Thyroid gland (tissue), 4 donors: ENCODE measurements around the gene RETREG1. TPM values are rescaled to one million over a fixed set of nuclear protein-coding genes. Genes with fewer than 3 reads are reported as not detected.
"Not testable (repeated sequence)": the region's sequence is repeated elsewhere in the genome, so short reads cannot be mapped to it uniquely, and the experiment has no call there.

Experiments
- DNase-seq, 2 donors: peaks; one replicate each; pipeline ENCODE4 v3.0.0-alpha.2; 2019
- H3K27ac ChIP-seq, 3 donors: fragments of 200-600 bp; sonication (generic); 1 replicate in 2 of 3; 2 replicates in 1 of 3; pipeline ENCODE4 v1.5.1; 2016 to 2019; ENCODE audit warnings: mild to moderate bottlenecking in 1 of 3, moderate library complexity in 1 of 3
- H3K27me3 ChIP-seq: fragments of 200-600 bp; sonication (generic); one replicate; pipeline ENCODE4 v1.5.1; 2019
- H3K36me3 ChIP-seq, 2 donors: fragments of 200-600 bp; sonication (generic); one replicate each; pipeline ENCODE4 v1.5.1; 2016 to 2019
- H3K4me1 ChIP-seq, 2 donors: fragments of 200-600 bp; sonication (generic); one replicate each; pipeline ENCODE4 v1.5.1; 2017 to 2019
- H3K4me3 ChIP-seq, 3 donors: fragments of 200-600 bp; sonication (generic); replicated peaks in 1 of 3; 1 replicate in 2 of 3; 2 replicates in 1 of 3; pipeline ENCODE4 v1.5.1; 2016; ENCODE audit warnings: mild to moderate bottlenecking in 1 of 3
- H3K9me3 ChIP-seq: fragments of 200-600 bp; sonication (generic); one replicate; pipeline ENCODE4 v1.5.1; 2017
- POLR2A ChIP-seq, 2 donors: fragments of 450-650 bp; IDR thresholded peaks; one replicate each; pipeline ENCODE4 v1.6.1; 2017; ENCODE audit warnings: antibody characterized with exemption in 2 of 2, mild to moderate bottlenecking in 2 of 2, moderate library complexity in 1 of 2
- WGBS, 2 donors: methylation state at CpG; one replicate each; pipeline ENCODE4 v1.1.5; 2017; 5-methylcytosine and 5-hydroxymethylcytosine counted together
- intact Hi-C: fragments of 100-400 bp; cut with DNase I; formaldehyde crosslinking; loops from one replicate; pipeline ENCODE4 v1.15.1; 2023
- total RNA-seq, 4 donors: library from RNA; depleted of rRNA; stranded (reverse); fragments of >200 nt; gene quantifications; one replicate each; pipeline ENCODE4 v1.2.3, GENCODE V29; 2016
- TF ChIP-seq, protein P1 (sequence below), 6 experiments: fragments of 200-600 bp in 3 of 6; fragments of 450-650 bp in 3 of 6; sonication (generic) in 3 of 6; IDR thresholded peaks; one replicate each; pipeline ENCODE4 v1.5.1; 2016 to 2019; ENCODE audit warnings: antibody characterized with exemption in 6 of 6, mild to moderate bottlenecking in 2 of 6, inconsistent platforms in 1 of 6, moderate library complexity in 1 of 6

Gene RETREG1
- total RNA-seq, 4 donors from 2014 or later: 14.8 to 22.1 (median 17.9) TPM

DNA sequence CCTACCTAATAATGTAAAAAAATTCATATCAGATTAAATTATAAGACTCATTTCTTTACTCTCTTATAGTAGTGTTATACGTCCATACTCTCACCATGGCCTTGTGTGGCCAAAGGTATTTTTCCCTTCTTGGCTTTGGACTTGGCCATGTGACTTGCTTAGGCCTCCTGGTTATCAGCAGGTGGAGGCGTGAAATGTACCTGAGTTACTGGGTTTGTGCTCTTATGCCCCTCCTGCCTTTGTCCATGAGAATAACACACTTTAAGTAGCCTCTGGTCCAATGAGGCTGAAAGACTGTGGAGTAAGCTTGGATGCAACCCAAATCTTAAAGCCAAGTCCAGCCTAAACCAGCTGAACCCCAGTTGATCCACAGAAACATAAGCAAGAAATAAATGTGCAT is 68.7 kb downstream of the RETREG1 start:
- H3K27me3 ChIP-seq: no peaks in the 10 kb centered on the region
- H3K4me1 ChIP-seq: peaks cover 5 to 15% of the 10 kb centered on the region in 2 donors
- H3K36me3 ChIP-seq: no peaks in the 10 kb centered on the region
- intact Hi-C loops: no loop called here
- peak overlapping the region; percentile 7 to 52 (median 17) for H3K27ac ChIP-seq
- WGBS, 2 donors: 69 to 70% methylated on average over 2 of the region's 2 CpGs
- TF ChIP-seq POLR2A (IDR thresholded peaks at IDR 0.05): no peak
- TF ChIP-seq, protein P1, sequence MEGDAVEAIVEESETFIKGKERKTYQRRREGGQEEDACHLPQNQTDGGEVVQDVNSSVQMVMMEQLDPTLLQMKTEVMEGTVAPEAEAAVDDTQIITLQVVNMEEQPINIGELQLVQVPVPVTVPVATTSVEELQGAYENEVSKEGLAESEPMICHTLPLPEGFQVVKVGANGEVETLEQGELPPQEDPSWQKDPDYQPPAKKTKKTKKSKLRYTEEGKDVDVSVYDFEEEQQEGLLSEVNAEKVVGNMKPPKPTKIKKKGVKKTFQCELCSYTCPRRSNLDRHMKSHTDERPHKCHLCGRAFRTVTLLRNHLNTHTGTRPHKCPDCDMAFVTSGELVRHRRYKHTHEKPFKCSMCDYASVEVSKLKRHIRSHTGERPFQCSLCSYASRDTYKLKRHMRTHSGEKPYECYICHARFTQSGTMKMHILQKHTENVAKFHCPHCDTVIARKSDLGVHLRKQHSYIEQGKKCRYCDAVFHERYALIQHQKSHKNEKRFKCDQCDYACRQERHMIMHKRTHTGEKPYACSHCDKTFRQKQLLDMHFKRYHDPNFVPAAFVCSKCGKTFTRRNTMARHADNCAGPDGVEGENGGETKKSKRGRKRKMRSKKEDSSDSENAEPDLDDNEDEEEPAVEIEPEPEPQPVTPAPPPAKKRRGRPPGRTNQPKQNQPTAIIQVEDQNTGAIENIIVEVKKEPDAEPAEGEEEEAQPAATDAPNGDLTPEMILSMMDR (IDR thresholded peaks at IDR 0.05): peak in 2 of 6 experiments; percentile 12 to 21
- no peak overlapping the region for H3K4me3 ChIP-seq
- H3K9me3 ChIP-seq: no peaks in the 10 kb centered on the region
- peak; percentile 42 to 44 for DNase-seq

DNA sequence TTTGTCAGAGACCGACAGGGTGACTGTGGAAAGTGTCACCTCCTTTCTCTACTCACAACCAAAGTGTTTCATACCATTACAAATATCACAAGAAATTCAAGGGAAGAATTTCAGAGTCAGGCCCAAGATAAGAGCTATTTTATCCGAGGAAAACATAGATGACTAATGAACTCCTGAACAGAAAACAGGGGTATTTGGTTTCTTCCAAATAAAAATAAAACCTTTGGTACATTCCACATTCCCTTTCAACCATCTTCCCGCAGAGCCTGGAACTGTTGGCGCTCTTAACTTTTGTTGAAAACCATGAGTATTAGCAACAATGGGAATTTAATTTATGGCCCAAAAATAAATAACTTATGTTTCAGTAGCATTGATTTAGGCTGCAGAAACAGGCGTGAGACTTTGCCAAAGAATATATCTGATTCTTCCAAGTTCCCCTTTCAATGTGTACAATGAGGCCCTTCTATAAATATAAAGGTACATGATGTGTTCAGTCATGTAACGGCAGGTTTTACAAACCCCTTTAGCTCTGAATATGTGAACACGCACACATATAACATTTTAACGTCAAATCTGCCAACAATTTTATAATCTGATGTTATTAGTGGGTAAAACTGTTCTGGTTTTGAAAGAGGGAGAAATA is 69.5 kb downstream of the RETREG1 start:
- H3K4me1 ChIP-seq: peaks cover 5 to 10% of the 10 kb centered on the region in 2 donors
- intact Hi-C loops: no loop called here
- WGBS, 2 donors: 84 to 91% methylated on average over 8 of the region's 8 CpGs

DNA sequence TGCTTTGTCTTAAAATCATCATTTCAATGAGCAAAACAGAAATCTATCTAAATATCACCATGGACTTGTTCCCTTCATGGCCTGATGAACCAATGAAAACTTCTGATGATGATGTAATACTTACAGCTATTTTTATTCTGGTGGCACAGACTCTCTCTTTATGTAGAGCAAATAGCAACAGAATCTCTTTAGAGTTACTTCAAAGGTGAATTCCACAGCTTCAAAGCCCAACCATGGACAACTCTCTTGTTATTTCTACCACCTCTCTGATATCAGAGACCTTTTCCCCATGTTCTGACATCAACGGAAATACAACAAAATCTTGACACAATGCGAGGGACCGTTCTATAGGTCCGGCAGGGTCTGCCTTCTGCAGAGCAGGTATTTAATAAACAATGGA is 70.1 kb downstream of the RETREG1 start:
- no peaks in the 10 kb centered on the region for H3K9me3 ChIP-seq
- no peak overlapping the region for H3K4me3 ChIP-seq
- H3K27me3 ChIP-seq: no peaks in the 10 kb centered on the region
- no peak for TF ChIP-seq POLR2A (IDR thresholded peaks at IDR 0.05)
- TF ChIP-seq, protein P1 (IDR thresholded peaks at IDR 0.05): no peak
- intact Hi-C loops: no loop called here
- H3K4me1 ChIP-seq: peaks cover 5 to 10% of the 10 kb centered on the region in 2 donors
- H3K36me3 ChIP-seq: no peaks in the 10 kb centered on the region
- 74% methylated on average over 4 of the region's 4 CpGs for WGBS, 2 donors
- H3K27ac ChIP-seq: peak overlapping the region in 1 of 3 donors; percentile 31
- DNase-seq: no peak

More for the DNA sequence above, 69.5 kb downstream of the RETREG1 start:
- TF ChIP-seq, protein P1 (IDR thresholded peaks at IDR 0.05): no peak
- no peak for TF ChIP-seq POLR2A (IDR thresholded peaks at IDR 0.05)
- peak overlapping the region in 1 of 3 donors; percentile 31 for H3K27ac ChIP-seq
- no peak overlapping the region for H3K4me3 ChIP-seq
- H3K36me3 ChIP-seq: no peaks in the 10 kb centered on the region
- no peak for DNase-seq
- no peaks in the 10 kb centered on the region for H3K9me3 ChIP-seq
- no peaks in the 10 kb centered on the region for H3K27me3 ChIP-seq

DNA sequence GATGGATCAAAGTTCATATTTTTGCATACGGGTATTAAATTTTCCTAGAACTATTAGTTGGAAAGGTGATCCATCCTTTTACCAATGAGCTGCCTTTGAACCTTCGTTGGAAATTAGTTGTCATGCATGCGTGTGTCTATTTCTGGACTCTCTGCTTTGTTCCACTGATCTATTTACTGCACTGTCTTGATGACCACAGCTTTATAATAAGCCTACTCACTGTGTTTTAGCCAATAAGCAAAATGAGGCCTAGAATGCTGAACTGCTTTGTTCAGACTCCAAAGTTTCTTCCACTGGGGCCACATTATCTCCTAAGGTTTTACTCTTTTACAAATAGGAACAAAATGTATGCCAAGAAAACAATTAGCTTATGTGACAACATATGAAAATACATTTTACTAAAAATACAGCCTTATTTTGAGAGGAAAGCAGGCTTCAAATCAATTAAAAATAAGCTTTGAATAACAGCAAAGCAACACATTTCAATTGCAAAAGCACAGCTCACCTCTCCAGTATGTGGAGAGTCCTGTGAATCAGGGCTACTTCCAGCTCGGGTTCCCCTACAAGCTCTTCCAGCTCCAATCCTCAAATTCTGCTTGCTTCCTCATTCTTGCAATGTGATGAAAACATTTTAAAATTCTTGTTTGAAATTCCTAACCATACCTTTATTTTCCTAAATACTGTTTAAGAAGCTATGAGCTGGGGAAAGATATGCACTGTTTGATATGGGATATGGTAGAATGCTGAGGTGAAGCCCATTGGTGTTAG is 72.0 kb downstream of the RETREG1 start:
- no peak for TF ChIP-seq POLR2A (IDR thresholded peaks at IDR 0.05)
- TF ChIP-seq, protein P1 (IDR thresholded peaks at IDR 0.05): no peak
- no peaks in the 10 kb centered on the region for H3K36me3 ChIP-seq
- H3K4me3 ChIP-seq: no peak overlapping the region
- H3K27me3 ChIP-seq: no peaks in the 10 kb centered on the region
- no peak overlapping the region for H3K27ac ChIP-seq
- WGBS, 2 donors: 86 to 90% methylated on average over 4 of the region's 4 CpGs
- peaks cover 5 to 10% of the 10 kb centered on the region in 2 donors for H3K4me1 ChIP-seq
- H3K9me3 ChIP-seq: no peaks in the 10 kb centered on the region
- intact Hi-C loops: no loop called here
- no peak for DNase-seq

DNA sequence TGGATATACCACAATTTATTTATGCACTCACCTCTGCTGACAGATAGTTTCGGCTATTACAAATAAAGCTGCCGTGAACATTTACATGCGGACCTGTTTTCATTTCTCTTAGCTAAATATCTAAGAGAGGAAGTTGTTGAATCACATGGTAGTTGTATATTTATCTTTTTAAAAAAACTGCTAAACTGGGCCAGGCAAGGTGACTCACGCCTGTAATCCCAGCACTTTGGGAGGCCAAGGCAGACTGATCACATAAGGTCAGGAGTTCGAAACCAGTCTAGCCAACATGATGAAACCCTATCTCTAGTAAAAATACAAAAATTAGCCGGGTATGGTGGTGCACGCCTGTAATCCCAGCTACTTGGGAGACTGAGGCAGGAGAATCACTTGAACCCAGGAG is 73.6 kb downstream of the RETREG1 start:
- H3K4me3 ChIP-seq, H3K27me3 ChIP-seq, H3K9me3 ChIP-seq, H3K27ac ChIP-seq, intact Hi-C loops, H3K36me3 ChIP-seq, DNase-seq: not testable (repeated sequence)
- WGBS, 2 donors: 89 to 90% methylated on average over 7 of the region's 7 CpGs
- peaks cover 10 to 18% of the 10 kb centered on the region in 2 donors for H3K4me1 ChIP-seq
